ENCODE results near the gene SRMS. TPM values are rescaled to one million over a fixed set of nuclear protein-coding genes. Genes with fewer than 3 reads are reported as not detected.

SRMS gene
- polyA plus RNA-seq, 1 experiment: not detected

GRCh38 chr20:63558804-63559484 is 11.4 kb upstream of the SRMS start:
- CTCF ChIA-PET: no interaction called here
- POLR2A ChIA-PET: no interaction called here
- TF ChIP-seq, protein P1, sequence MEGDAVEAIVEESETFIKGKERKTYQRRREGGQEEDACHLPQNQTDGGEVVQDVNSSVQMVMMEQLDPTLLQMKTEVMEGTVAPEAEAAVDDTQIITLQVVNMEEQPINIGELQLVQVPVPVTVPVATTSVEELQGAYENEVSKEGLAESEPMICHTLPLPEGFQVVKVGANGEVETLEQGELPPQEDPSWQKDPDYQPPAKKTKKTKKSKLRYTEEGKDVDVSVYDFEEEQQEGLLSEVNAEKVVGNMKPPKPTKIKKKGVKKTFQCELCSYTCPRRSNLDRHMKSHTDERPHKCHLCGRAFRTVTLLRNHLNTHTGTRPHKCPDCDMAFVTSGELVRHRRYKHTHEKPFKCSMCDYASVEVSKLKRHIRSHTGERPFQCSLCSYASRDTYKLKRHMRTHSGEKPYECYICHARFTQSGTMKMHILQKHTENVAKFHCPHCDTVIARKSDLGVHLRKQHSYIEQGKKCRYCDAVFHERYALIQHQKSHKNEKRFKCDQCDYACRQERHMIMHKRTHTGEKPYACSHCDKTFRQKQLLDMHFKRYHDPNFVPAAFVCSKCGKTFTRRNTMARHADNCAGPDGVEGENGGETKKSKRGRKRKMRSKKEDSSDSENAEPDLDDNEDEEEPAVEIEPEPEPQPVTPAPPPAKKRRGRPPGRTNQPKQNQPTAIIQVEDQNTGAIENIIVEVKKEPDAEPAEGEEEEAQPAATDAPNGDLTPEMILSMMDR (IDR thresholded peaks at IDR 0.05; ENCODE audit: low read depth, low read length): no peak
- Histone ChIP-seq H3K9me3 (ENCODE audit: control insufficient read depth, insufficient read depth, low read length) (peaks cover 6% of the 10 kb centered on the region; the same call in 1 of the 2 replicates), H3K4me3 (ENCODE audit: low read depth, low read length) (no peak overlapping the region), H3K27ac (ENCODE audit: low read depth, low read length) (no peak overlapping the region), H3K27me3 (ENCODE audit: control insufficient read depth, insufficient read depth, low read length) (no peaks in the 10 kb centered on the region)
- DNase-seq (ENCODE audit: low read depth, low spot score): no peak

DNA sequence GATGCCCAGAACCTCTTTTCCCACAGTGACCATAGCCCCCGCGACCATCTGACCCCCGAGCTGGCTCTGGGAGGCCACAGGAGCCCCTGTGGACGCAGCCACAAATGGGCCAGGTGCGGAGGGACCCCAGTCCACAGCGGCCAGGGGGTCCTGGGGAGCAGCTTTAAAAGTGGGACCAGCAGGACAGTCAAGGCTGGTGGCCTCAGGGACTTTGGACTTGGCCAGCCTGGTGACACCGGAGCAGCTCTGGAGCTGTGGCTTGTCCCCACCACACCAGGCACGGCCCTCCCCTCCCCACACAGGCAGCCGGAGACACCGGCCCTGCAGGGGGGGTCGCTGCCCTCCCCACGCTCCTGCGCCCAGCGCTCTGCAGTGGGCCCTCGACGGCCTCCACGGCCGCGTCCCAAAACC is 9.9 kb upstream of the SRMS start:
- TF ChIP-seq, protein P1 (IDR thresholded peaks at IDR 0.05; ENCODE audit: low read depth, low read length): no peak
- Histone ChIP-seq H3K27ac (ENCODE audit: low read depth, low read length) (no peak overlapping the region), H3K9me3 (ENCODE audit: control insufficient read depth, insufficient read depth, low read length) (peaks cover 15% of the 10 kb centered on the region; the same call in 1 of the 2 replicates), H3K27me3 (ENCODE audit: control insufficient read depth, insufficient read depth, low read length) (peaks cover 2% of the 10 kb centered on the region), H3K4me3 (ENCODE audit: low read depth, low read length) (no peak overlapping the region)
- DNase-seq (ENCODE audit: low read depth, low spot score): no peak
- ChIA-PET CTCF (no interaction called here), POLR2A (interaction anchor here (0.6 kb wide), 1 partner anchor 14 kb away, joined by 3 read pairs; no protein-coding TSS in a partner anchor)

GRCh38 chr20:63556873-63557478 is 9.4 kb upstream of the SRMS start:
- TF ChIP-seq, protein P1 (IDR thresholded peaks at IDR 0.05; ENCODE audit: low read depth, low read length): no peak
- Histone ChIP-seq H3K27ac (ENCODE audit: low read depth, low read length) (no peak overlapping the region), H3K9me3 (ENCODE audit: control insufficient read depth, insufficient read depth, low read length) (peaks cover 15% of the 10 kb centered on the region; the same call in 1 of the 2 replicates), H3K4me3 (ENCODE audit: low read depth, low read length) (no peak overlapping the region), H3K27me3 (ENCODE audit: control insufficient read depth, insufficient read depth, low read length) (peaks cover 2% of the 10 kb centered on the region)
- CTCF ChIA-PET: no interaction called here
- POLR2A ChIA-PET: interaction anchor here (0.6 kb wide), 1 partner anchor 13 kb away, joined by 3 read pairs; no protein-coding TSS in a partner anchor
- DNase-seq (ENCODE audit: low read depth, low spot score): no peak

DNA sequence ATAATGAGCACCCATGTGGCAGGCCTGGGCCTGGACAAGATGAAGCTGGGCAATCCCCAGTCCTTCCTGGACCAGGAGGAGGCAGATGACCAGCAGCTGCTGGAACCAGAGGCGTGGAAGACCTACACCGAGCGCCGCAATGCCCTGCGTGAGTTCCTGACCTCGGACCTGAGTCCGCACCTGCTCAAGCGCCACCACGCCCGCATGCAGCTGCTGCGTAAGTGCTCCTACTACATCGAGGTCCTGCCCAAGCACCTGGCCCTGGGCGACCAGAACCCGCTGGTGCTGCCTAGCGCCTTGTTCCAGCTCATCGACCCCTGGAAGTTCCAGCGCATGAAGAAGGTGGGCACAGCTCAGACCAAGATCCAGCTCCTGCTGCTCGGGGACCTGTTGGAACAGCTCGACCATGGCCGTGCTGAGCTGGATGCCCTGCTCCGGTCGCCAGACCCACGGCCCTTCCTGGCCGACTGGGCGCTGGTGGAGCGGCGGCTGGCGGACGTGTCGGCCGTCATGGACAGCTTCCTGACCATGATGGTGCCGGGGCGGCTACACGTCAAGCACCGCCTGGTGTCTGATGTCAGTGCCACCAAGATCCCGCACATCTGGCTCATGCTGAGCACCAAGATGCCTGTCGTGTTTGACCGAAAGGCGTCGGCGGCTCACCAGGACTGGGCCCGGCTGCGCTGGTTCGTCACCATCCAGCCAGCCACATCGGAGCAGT is 8.3 kb upstream of the SRMS start:
- Histone ChIP-seq H3K27ac (ENCODE audit: low read depth, low read length) (no peak overlapping the region), H3K27me3 (ENCODE audit: control insufficient read depth, insufficient read depth, low read length) (peaks cover 2% of the 10 kb centered on the region), H3K4me3 (ENCODE audit: low read depth, low read length) (no peak overlapping the region), H3K9me3 (ENCODE audit: control insufficient read depth, insufficient read depth, low read length) (peaks cover 15% of the 10 kb centered on the region; the same call in 1 of the 2 replicates)
- no peak for DNase-seq (ENCODE audit: low read depth, low spot score)
- CTCF ChIA-PET: interaction anchor here (0.8 to 1.1 kb wide), 2 partner anchors 35 to 425 kb away, joined by 3 read pairs; partner anchors contain the start of genes PPDPF and PRPF6
- TF ChIP-seq, protein P1 (IDR thresholded peaks at IDR 0.05; ENCODE audit: low read depth, low read length): no peak
- POLR2A ChIA-PET: no interaction called here

Measured in AG04450 (cell line).